ENCODE data around the gene PDIK1L.
"Not testable (repeated sequence)": the region's sequence is repeated elsewhere in the genome, so short reads cannot be mapped to it uniquely, and the experiment has no call there.

PDIK1L gene

DNA sequence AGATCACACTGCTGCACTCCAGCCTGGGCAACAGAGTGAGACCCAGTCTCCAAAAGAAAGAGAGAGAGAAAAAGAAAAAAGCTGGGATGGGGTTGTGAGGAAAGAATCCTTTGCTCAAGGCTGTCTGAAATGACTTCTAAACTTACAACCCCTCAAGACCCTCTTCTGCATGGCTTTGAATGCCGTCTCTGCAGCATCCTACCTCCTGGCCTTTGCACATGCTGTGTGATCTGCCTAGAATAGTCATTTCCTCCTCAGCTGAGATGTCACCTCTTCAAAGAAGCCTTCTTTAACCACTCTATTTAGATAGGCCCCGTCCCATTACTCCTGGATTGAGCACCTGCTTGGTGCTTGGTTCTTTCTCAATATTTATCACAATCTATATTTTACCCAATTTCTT is 26.8 kb upstream of the PDIK1L start:
- no peak for DNase-seq (ENCODE audit: extremely low read depth, low read depth)
- no peak overlapping the region for H3K4me3 ChIP-seq (replicated peaks; ENCODE audit: low read depth, low read length)
- TF ChIP-seq, protein P1, sequence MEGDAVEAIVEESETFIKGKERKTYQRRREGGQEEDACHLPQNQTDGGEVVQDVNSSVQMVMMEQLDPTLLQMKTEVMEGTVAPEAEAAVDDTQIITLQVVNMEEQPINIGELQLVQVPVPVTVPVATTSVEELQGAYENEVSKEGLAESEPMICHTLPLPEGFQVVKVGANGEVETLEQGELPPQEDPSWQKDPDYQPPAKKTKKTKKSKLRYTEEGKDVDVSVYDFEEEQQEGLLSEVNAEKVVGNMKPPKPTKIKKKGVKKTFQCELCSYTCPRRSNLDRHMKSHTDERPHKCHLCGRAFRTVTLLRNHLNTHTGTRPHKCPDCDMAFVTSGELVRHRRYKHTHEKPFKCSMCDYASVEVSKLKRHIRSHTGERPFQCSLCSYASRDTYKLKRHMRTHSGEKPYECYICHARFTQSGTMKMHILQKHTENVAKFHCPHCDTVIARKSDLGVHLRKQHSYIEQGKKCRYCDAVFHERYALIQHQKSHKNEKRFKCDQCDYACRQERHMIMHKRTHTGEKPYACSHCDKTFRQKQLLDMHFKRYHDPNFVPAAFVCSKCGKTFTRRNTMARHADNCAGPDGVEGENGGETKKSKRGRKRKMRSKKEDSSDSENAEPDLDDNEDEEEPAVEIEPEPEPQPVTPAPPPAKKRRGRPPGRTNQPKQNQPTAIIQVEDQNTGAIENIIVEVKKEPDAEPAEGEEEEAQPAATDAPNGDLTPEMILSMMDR (IDR thresholded peaks at IDR 0.05; ENCODE audit: low read depth, low read length, missing control alignments), result no peak

- TF ChIP-seq, protein P1 (IDR thresholded peaks at IDR 0.05; ENCODE audit: low read depth, low read length, missing control alignments), result no peak
- DNase-seq (ENCODE audit: extremely low read depth, low read depth), result no peak
- no peak overlapping the region for H3K4me3 ChIP-seq (replicated peaks; ENCODE audit: low read depth, low read length)
Observed at GRCh38 chr1:26089125-26089524, 22.5 kb upstream of the PDIK1L start.

GRCh38 chr1:26090893-26091292 is 20.7 kb upstream of the PDIK1L start:
- TF ChIP-seq, protein P1 (IDR thresholded peaks at IDR 0.05; ENCODE audit: low read depth, low read length, missing control alignments), result no peak
- no peak overlapping the region for H3K4me3 ChIP-seq (replicated peaks; ENCODE audit: low read depth, low read length)
- DNase-seq (ENCODE audit: extremely low read depth, low read depth), result no peak

GRCh38 chr1:26092422-26092821 is 19.2 kb upstream of the PDIK1L start:
- H3K4me3 ChIP-seq (replicated peaks; ENCODE audit: low read depth, low read length), result no peak overlapping the region
- DNase-seq (ENCODE audit: extremely low read depth, low read depth), result no peak
- TF ChIP-seq, protein P1 (IDR thresholded peaks at IDR 0.05; ENCODE audit: low read depth, low read length, missing control alignments), result no peak

DNA sequence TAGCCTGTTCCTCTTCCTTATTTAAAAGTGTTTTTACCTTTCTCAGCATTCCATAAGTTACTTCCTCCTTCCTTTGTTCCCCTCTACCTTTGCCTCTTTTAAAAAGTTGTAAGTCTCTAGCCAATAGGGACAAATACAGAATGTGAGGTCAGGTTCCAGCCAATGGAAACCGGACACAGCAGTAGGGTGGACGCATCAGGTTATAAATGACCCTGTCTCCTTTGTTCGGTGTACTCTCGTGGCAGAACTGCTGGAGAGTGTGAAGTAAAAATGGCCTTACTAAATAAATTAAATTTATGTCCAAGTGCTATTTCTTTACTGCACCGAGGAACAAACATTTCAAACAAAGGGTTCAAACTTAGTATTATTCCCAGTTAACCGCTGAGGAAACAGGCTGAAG is 18.1 kb upstream of the PDIK1L start:
- DNase-seq (ENCODE audit: extremely low read depth, low read depth); H3K4me3 ChIP-seq (replicated peaks; ENCODE audit: low read depth, low read length): not testable (repeated sequence)

GRCh38 chr1:26094076-26094669 is 17.5 kb upstream of the PDIK1L start:
- TF ChIP-seq, protein P1 (IDR thresholded peaks at IDR 0.05; ENCODE audit: low read depth, low read length, missing control alignments), result no peak
- H3K4me3 ChIP-seq (replicated peaks; ENCODE audit: low read depth, low read length), result no peak overlapping the region
- DNase-seq (ENCODE audit: extremely low read depth, low read depth), result no peak

DNA sequence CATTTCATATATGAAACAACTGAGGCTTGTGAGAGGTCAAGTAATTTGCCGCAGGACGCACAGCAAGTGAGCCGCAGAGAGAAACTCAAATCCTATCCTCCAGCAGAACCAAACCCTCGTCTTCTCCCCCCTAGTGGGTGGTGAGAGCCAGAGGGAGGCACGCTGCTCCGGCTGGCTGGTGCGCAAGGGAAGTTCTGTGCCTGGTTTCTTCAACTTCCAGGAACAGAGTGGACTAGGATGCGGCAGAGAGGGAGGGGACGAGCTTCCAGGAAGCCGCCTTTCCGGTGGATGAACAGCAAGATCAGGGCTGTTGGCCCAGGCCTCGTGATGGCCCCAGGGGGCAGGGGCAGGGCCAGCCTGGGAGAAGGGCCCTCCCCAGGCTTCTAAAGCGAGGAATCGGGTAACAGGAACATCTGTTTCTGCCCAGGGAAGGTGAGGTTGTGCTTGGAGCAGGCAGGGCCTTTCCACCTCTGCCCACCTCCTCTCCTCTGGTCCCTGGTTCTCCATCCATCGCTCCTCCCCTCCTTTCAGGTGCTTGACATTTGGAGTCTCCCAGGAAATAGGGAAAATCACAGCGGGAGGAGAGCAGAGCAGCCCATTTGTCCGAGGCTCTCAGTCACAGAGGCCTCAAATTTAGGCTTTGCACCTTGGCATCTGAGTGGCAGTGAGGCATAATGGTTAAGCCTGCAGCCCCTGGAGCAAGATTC is 16.8 kb upstream of the PDIK1L start:
- DNase-seq (ENCODE audit: extremely low read depth, low read depth), result no peak
- H3K4me3 ChIP-seq (replicated peaks; ENCODE audit: low read depth, low read length), result no peak overlapping the region
- TF ChIP-seq, protein P1 (IDR thresholded peaks at IDR 0.05; ENCODE audit: low read depth, low read length, missing control alignments), result no peak
